GM18867 (cell line): ENCODE results near the gene TP53I11.

Experiments
- ATAC-seq: cut with Tn5 transposase; IDR thresholded peaks from one replicate; pipeline ENCODE4 v1.9.1; 2021; ENCODE audit warnings: mild to moderate bottlenecking, moderate library complexity; ENCODE audit not compliant: unreplicated experiment

The TP53I11 gene

DNA sequence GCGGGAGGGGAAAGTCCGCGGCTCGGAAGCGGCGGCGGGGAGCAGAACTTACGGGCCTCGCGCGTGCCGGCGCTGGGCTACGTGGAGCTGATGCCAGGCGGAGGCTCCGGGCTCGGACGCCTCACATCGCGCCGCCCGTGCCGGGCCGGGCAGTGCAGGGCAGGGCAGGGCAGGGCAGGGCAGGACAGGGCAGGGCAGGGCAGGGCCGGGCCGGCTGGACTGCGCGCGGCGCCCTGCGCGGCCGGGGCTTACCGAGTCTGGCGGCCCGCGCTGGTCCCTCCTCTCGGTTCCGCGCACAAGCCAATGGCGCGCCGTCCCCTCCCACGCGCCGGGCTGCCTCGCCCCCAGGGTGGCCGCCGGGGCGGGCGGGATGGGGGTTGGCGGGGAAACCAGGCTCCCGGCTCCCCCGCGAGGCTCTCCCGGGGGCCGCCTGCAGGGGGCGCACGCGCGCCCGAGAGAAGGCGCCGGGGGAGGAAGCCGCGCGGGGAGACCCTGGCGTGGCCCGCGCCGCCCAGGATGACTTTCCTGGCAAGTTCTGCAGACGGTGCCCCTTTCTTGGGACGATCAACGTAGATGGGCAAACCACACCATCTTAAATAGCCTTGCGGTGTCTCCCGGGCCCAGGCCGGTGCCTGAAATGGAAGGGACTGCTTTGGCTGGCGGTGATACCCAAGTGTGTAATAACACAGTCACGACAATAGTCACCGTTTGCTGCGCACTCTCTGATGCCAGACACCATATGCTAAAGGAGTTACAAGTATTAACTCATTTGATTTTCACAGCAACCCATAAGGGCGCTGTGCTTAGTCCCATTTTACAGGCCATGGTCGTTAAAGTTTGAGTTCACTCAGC is at the start of gene TP53I11:
TSS of gene TP53I11 (minus strand) at position 259 of the 852 bp plus-strand sequence. CDS start 12,548 bp downstream, outside the sequence.
- no peak for ATAC-seq

DNA sequence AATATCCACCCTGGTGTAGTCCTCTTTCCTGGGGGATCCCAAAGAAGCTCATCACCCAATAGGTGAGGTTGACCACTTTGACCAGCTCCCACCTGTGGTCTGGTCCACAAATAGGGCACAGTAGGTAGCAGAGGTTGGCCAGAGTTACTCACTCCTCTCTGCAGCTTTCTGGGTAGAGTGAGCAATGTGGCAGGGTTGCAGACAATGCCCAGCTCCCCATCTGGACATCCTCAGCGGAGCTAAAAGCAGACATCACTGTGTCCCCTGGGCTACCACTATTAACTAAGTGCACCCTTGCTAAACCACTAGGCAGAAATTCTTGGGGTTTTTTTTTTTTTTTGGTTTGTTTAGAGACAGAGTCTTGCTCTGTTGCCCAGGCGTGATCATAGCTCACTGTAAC is 48.4 kb upstream of the TP53I11 start:
- ATAC-seq: no peak

DNA sequence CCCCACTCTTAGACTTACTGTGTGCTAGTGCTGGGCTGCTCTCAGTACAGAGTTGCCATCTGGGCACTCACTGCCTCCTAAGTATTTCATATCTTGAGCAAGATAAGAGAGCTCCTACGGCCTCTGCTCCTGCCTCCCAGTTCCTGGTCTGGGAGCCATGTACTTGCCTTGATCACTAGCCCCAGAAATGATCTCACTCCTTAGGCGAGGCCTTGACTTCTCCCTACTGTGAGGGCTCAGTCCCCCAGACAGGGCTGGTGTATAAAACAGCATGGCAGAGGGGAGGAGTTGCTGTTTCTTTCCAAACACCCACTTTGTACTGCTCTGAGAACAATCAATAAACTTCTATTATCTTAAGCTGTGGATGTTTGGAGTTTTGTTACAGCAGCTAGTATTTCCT is 47.4 kb upstream of the TP53I11 start:
- ATAC-seq: no peak

DNA sequence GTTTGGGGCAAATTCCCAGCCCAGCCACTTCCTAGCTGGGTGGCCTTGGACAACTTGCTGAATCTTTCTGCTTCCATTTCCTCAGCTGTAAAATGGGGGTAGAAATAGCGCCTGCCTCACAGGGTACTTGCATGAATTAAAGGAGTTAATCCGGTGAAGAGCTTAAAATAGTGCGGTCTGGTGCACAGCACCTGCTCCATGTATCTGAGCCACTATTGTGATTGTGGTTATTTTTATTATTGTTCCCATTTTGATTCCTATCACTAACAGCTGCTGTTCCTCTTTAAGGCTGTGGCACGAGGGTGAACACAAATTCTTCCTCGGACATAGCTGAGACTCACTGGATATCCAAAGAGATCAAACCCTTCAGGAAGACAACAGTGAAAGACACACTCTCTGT is 46.9 kb upstream of the TP53I11 start:
- no peak for ATAC-seq

- no peak for ATAC-seq
Observed at GRCh38 chr11:44994753-44995152, 44.1 kb upstream of the TP53I11 start.

GRCh38 chr11:44993971-44994704 is 43.5 kb upstream of the TP53I11 start:
- no peak for ATAC-seq

DNA sequence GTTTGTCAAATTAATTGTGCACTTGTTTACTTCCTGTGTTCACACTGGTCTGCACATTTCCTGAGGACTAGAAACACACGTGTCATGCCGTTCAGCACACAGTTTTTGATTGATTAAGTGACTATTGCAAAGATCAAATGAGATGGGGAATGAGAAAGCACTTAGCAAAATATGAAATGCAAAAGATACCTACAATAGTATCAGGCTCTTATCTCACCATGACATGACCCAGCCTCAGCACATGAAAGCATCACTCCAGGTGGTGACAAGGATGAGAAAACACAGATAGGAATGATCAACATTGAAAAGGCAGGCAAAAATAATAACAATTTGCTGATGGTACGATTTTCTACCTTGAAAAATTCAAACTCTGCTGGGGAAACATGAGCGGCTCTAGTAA is 42.1 kb upstream of the TP53I11 start:
- ATAC-seq: no peak

- no peak for ATAC-seq
Observed at GRCh38 chr11:44992181-44992582, 41.5 kb upstream of the TP53I11 start.

- ATAC-seq: no peak
Observed at GRCh38 chr11:44990665-44991064, 40.0 kb upstream of the TP53I11 start.

DNA sequence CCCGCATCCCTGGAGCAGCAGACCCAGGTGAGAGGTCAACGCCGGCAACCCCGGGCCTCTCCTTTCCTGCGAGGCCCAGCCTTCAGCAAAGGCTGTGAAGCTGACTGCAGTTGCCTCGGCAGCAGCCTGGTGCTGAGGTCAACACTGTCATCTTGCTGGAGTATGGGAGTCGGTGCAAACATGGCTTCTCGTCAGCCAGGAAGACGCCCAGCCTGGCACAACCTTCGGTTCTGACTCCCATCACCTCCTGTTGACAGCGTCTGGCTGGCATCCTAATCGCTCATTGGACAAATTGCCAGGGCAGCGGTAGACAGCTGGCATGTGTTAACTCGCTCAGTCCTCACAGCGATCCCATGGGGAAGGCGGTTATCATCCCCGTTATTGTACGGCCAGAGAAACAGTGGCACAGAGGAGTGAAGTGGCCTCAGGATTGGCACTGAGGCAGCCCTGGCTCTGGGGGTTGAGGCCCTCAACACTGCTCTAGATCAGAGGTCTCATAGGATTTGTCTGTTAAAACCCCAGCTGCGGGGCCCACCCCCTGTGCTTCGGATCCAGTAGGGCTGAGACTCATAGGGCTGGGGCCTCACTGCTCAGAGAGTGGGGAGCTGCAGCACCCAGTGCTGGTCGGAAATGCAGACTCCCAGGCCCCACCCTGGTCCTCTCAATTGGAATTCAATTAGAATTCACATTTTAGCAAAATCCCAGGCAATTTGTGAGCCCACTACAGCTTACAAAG is 39.3 kb upstream of the TP53I11 start:
- no peak for ATAC-seq

- no peak for ATAC-seq
Observed at GRCh38 chr11:44988981-44989635, 38.4 kb upstream of the TP53I11 start.

- no peak for ATAC-seq
Observed at GRCh38 chr11:44988111-44988510, 37.4 kb upstream of the TP53I11 start.

GRCh38 chr11:44987506-44987905 is 36.8 kb upstream of the TP53I11 start:
- ATAC-seq: no peak

GRCh38 chr11:44986315-44986714 is 35.6 kb upstream of the TP53I11 start:
- ATAC-seq: no peak

DNA sequence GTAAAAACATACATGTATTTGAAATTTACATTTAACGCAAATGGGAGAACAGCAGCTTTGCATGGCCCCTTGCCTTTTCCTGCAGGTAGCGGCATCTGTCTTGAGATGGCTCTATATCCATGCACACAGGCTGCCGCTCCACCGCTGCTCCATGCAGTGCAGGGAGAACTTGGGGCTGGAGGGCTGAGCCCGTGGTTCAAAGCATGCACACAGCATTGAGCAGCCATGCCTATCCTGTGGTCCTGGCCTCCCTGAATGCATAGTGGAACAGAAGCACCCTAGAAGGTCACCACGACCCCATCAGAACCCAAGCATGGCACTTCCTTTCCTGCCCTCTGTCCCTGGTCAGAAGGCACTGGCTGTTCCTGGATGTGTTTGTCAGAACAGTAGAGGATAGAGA is 35.0 kb upstream of the TP53I11 start:
- ATAC-seq: no peak

GRCh38 chr11:44983786-44984185 is 33.1 kb upstream of the TP53I11 start:
- no peak for ATAC-seq

DNA sequence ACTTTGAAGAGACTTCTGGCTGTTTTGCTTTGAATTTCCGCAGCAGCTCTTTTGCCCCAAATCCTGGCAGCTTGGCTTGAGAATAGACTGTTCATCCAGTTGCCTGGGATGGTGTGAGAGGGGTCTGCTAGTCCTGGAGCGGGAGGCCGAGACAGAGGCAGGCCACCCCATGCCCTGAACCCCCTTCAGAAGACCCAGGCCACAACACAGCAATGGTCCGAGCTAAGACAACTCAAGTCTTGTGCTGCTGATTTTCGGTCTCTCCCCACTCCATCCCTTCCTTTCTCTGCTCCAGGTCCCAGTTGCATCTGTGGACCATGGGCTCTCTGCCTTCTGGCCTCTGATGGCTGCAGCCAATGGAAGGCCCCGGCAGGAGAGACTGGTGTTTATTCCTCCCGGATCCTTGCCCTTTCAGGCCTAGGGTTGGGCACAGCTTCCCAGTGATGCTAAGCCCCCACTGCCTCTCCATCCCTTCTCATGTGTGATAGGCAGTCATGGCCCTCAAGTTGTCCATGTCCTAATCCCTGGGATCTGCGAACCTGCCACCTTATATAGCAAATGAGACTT is 31.9 kb upstream of the TP53I11 start:
- ATAC-seq: no peak

GRCh38 chr11:44980533-44981427 is 30.1 kb upstream of the TP53I11 start:
- no peak for ATAC-seq

DNA sequence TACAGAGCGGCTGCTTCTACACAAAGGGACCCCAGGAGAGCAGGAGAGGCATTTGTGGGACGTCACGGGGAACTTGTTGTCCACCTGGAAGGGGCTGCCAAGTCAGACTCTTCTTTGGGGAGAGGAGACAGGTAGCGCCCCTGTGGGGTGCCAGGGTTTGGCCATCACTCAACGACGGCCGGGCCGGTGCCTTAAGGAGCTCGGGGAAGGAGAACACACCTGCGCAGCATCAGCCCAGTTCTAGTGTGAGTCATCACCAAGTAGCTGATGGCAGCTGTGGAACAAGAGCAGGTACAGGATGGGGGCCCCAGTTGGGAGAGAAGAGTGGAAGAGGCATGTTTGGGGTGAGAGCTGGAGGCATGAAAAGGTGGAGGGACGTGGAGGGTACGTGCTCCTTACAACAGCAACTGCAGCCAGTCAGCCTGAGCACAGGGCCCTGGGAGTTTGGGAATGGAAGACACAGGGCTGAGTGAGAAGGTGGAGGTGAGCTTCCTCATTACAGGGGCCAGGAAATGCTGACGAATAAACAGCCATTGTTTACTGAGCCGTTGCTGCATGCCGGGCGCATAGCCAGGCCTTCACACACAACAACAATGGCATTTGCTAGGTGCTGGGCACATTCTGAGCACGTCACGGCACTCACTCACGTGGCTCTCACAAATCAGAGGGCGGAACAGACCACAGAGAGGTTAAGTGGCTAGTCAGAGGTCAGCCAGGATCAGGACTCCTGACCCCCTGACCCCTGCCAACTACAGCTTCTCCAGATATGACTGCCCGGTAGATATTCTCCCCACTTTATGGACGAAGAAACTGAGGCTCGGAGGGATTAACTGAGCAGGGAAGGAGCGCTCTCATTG is 29.1 kb upstream of the TP53I11 start:
- ATAC-seq: no peak
